ENCODE results near the gene NDUFV3.
"Not testable (repeated sequence)": the region's sequence is repeated elsewhere in the genome, so short reads cannot be mapped to it uniquely, and the experiment has no call there.

The NDUFV3 gene

DNA sequence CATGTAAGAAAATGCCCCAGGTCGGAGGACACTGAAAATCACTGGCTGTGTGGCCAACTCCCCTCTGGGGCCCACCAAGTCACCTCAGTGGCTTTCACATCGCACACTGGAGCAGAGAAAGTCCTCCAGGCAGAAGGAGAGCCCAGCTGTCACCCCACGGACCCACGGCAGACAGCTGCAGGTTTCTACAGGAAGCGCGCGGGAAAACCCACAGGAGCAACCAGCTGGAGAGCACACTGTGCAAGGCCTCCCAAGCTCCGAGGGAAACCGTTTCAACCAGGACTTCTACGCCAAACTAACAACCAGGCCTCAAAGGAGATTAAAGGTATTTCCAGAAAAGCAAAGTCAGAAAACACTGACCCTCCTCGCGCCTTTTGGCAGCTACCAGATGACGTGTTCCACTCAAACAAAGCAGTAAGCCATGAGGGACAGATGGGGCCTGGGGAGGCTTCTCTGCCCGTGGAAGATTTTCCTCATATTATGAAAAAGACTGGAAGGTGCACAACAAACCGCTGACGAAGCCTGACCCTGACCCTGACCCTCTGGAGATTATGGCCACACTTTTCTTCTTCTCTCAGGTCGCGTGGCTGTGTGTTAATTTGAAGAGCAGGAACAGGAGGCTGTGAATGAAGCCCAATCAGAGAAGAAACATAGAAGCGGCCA, 34.8 kb upstream of the NDUFV3 start:
- DNase-seq, result no peak

GRCh38 chr21:42858957-42859890, 33.9 kb upstream of the NDUFV3 start:
- no peak for DNase-seq

DNA sequence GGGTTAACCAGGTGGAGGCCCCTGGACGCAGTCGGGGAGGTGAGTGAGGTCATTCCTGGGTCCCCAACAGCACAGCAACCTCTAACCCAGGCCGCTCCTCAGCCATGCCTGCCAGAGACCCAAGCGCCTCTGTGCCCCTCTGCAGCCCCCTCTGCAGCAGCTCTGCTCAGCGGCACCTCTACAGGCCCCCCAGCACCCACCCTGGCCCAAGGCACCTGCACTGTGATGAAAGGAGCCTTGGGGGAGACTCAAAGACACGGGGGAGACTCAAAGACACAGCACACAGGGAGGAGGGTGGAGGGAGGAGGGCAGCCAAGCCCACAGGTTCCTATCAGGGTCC, 33.2 kb upstream of the NDUFV3 start:
- no peak for DNase-seq

GRCh38 chr21:42860345-42860744, 32.8 kb upstream of the NDUFV3 start:
- no peak for DNase-seq

DNA sequence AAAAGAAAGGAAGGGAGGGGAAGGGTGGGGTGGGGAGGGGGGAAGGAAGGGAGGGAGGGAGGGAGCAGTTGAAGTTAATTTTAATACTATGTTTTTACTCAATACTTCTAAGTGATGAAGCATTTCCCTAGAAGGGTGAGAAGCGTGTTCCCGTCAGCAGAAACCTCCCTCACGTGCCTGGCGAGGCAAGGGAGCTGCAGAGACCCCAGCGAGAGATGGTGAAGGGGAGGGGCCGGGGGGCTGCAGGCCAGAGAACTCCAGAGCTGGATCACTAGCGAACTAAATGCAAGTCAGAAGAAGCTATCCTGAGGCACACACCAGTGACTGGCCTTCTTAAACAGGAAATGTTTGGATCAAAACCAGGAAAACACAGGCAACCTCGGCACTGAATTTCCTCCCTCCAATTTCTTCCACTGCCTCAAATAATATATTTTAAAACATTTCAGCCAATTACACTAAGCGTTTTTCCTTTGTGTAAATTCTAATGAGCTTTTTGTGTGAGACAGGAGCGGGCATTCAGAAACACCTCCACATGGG, 31.7 kb upstream of the NDUFV3 start:
- DNase-seq, result no peak

DNA sequence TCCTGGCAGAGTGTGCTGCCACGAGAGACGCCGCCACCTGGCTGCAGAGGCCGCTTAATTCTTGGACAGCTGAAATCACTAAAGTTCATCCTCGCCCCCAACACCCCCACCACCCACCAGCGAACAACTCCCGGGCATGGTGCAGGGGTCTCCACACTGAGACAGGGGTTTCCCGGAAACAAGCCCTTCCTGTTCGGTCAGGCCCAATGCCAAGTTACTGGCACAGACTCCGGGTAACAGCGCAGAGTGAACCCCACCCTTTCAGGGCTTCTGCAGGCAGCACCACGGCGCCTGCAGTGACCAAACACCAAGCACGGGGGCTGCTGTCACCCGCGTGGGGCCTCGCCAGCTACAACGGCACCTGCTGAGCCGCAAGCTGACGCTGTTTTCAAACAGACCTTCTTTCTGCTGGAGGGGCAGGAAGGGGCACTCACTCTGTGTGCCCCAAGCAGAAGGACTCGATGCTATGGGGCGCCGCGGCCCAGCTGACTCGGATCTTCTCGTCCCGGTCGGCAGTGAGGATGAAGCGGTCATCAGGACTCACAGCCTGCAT, 31.2 kb upstream of the NDUFV3 start:
- no peak for DNase-seq

- no peak for DNase-seq
Observed at GRCh38 chr21:42862774-42863503, 30.2 kb upstream of the NDUFV3 start.

DNA sequence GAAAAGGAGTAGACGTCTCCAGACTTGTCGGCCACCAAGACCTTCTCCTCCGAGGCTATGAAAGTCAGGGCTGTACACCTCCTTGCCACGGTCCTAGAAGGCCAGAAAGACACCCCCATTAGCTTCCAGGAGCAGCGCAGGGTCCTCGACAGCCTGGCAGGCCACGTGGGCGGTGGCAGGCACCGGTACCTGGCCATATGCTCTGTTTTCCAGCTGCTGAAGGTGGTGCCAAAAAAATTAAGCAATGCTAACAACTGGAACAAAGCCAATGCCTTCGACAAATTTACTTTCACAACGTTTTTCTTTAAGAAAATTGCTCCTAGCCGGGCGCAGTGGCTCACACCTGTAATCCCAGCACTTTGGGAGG, 29.6 kb upstream of the NDUFV3 start:
- no peak for DNase-seq

DNA sequence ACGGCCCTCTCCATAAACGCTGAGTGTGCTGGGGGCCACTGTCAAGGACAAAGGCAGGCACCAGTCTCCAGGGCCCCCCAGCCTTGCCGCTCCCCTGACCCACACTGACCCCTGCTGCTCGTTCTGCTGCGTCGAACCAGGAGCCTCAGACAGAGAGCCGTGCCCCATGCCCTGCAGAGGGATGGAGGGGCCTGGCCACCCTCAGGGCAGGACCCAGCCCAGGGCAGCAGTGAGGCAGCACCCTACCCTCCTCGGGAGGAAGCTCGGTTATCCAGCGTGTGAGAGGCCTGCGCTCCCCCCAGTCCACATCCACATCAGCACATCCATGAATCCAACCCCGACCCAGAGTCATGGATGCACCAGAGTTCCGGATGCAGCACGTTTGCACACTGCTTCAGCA, 28.8 kb upstream of the NDUFV3 start:
- DNase-seq, result no peak

GRCh38 chr21:42864815-42865775, 28.0 kb upstream of the NDUFV3 start:
- no peak for DNase-seq

- DNase-seq, result no peak
Observed at GRCh38 chr21:42865776-42866160, 27.3 kb upstream of the NDUFV3 start.

DNA sequence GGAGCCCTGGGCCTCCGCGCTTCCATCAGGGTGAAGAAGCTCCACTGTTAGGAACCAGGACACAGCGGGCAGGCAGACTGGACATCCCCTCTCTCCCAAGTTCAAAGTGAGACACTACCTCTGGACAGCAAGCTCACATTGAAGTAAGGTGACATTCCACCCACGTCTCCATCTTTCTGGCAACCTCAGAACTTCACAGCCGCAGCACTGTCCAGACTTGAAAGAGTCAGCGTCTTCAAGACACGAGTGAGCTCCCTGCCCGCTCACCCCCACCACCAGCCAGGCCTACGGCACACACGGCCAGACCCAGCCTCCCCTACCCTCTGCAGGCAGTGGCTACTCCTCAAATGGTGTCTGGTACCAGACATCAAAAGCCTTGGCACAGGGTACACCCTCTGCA, 24.9 kb upstream of the NDUFV3 start:
- no peak for DNase-seq

GRCh38 chr21:42873096-42873495, 20.0 kb upstream of the NDUFV3 start:
- no peak for DNase-seq

DNA sequence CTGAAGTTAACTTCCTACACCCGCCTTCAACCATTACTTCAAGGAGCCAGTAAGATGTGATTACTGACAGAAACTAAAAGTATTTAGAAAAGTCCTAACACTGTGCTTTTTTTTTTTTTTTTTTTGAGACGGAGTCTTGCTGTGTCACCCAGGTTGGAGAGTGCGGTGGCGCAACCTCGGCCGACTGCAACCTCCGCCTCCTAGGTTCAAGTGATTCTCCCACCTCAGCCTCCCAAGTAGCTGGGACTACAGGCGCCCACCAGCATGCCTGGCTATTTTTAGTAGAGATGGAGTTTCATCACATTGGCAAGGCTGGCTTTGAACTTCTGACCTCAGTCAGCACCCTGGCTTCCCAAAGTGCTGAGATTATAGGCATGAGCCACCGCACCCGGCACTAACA, 17.3 kb upstream of the NDUFV3 start:
- not testable (repeated sequence) for DNase-seq

DNA sequence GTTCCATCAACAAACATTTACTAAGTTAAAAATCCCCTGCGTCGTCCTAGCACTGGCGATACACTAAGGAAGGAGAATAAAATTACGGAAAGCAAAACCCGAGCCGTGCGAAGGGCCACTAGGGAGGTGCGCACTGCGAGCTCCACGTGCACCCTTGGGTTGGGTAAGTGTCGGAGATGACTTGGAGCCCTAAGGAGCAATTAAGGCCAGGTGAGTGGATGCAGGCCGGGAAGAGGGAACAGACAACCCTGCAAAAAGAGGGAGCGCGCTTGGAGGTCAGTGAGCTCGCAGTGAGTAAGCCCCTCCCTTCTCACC, 14.5 kb upstream of the NDUFV3 start:
- no peak for DNase-seq

DNA sequence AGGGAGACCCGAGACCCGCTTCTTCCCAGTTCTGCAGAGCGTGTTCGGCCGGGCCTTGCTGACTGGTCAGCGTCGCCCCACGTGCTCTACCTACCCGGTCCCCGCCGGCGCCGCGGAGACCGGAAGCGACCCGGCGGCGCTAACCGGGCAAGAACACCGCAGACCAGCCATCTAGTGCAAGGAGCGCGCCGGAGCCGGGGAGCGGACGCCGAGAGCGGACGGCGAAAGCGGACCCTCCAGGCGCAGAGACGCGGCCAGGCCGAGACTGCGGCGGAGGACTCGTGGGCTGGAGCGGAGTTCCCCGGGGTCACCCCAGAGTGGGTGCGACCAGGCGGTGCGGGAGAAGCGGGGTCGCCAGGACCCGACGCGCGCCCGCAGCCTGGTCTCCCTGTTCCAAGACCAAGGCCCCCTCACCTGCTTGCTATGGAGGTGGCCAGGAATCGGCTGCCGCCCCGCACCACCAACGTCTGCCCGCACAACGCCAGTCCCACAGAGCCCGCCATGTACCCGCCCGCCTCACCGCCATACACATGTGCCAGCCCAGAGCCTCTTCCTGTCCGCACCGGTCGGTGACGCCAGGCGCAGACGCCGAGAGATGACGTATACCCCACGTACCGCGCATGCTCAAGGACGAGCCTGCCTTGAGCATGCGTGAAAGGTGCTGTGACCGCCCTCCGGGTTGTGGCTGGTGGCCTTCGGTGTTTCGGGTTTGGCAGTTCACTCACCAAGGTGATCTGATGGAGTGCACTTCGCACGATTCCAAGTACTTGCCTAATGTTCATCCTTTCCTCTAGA, 13.9 kb upstream of the NDUFV3 start, which contains the start of gene WDR4:
Gene WDR4, minus strand, starts transcription at position 547 of the 795 bp plus-strand sequence. Its CDS starts 44 bp downstream, at position 503.
- peak; percentile 96 for DNase-seq

GRCh38 chr21:42880352-42880751, 12.8 kb upstream of the NDUFV3 start:
- DNase-seq, result no peak

GRCh38 chr21:42883921-42884320, 9.2 kb upstream of the NDUFV3 start:
- no peak for DNase-seq

DNA sequence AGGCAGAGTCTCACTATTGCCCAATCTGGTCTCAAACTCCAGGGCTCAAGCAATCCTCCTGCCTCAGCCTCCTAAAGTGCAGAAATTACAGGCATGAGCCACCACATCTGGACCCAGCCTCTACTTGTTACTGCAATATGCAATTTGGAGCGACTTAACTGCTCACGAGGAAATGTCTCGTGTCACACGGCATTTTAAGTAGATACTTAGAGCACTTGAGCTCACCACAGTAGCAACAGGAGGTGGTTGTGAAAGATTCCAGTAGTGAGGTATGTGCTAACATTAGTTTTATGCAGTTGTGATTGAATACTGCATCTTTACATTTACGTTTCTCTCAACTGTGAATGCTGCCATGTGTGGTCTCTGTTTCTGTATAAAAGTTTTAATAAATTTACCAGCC, 5.8 kb upstream of the NDUFV3 start:
- DNase-seq, result no peak

- no peak for DNase-seq
Observed at GRCh38 chr21:42892582-42892930, 553 bp upstream of the NDUFV3 start.

GRCh38 chr21:42900446-42900845, 7.3 kb downstream of the NDUFV3 start:
- DNase-seq, result no peak
